Inflammatory macrophage treated with lipopolysaccharide for 4 hours (primary cell): ENCODE results near the gene GOLGA6L7.
"Not testable (repeated sequence)": the region's sequence is repeated elsewhere in the genome, so short reads cannot be mapped to it uniquely, and the experiment has no call there.

Experiments
- DNase-seq: peaks from one replicate; pipeline ENCODE4 v3.0.0-alpha.2; 2020

Gene GOLGA6L7

GRCh38 chr15:28848521-28848920 lies at the start of gene GOLGA6L7:
TSS of gene GOLGA6L7 (minus strand) at chr15:28848644. CDS start at chr15:28848549, 95 bp downstream.
- not testable (repeated sequence) for DNase-seq

GRCh38 chr15:28897861-28898585 lies 49.6 kb upstream of the GOLGA6L7 start:
- DNase-seq: no peak

- no peak for DNase-seq
These were observed 48.5 kb upstream of the GOLGA6L7 start for GRCh38 chr15:28896951-28897350.

- DNase-seq: no peak
These were observed 47.1 kb upstream of the GOLGA6L7 start for GRCh38 chr15:28895566-28895965.

- no peak for DNase-seq
These were observed 46.7 kb upstream of the GOLGA6L7 start for GRCh38 chr15:28895146-28895545.

- DNase-seq: no peak
These were observed 46.2 kb upstream of the GOLGA6L7 start for GRCh38 chr15:28894631-28895030.

- DNase-seq: no peak
These were observed 44.6 kb upstream of the GOLGA6L7 start for GRCh38 chr15:28892789-28893610.

- no peak for DNase-seq
These were observed 43.1 kb upstream of the GOLGA6L7 start for GRCh38 chr15:28891588-28891987.

- DNase-seq: no peak
These were observed 42.5 kb upstream of the GOLGA6L7 start for GRCh38 chr15:28890711-28891495.

- DNase-seq: not testable (repeated sequence)
These were observed 41.8 kb upstream of the GOLGA6L7 start for GRCh38 chr15:28890291-28890690.

GRCh38 chr15:28889871-28890270 lies 41.4 kb upstream of the GOLGA6L7 start:
- DNase-seq: not testable (repeated sequence)

GRCh38 chr15:28889346-28889745 lies 40.9 kb upstream of the GOLGA6L7 start:
- no peak for DNase-seq

GRCh38 chr15:28888900-28889299 lies 40.5 kb upstream of the GOLGA6L7 start:
- no peak for DNase-seq

- no peak for DNase-seq
These were observed 40.0 kb upstream of the GOLGA6L7 start for GRCh38 chr15:28888302-28888894.

- DNase-seq: no peak
These were observed 39.1 kb upstream of the GOLGA6L7 start for GRCh38 chr15:28887339-28888174.

- DNase-seq: no peak
These were observed 38.2 kb upstream of the GOLGA6L7 start for GRCh38 chr15:28886431-28887338.

GRCh38 chr15:28885630-28886430 lies 37.4 kb upstream of the GOLGA6L7 start, which contains the start of gene APBA2:
TSS of gene APBA2 (plus strand) at chr15:28885974. CDS start at chr15:29053885, 167,911 bp downstream.
- DNase-seq: no peak

GRCh38 chr15:28885128-28885629 lies 36.7 kb upstream of the GOLGA6L7 start:
- no peak for DNase-seq

- no peak for DNase-seq
These were observed 35.9 kb upstream of the GOLGA6L7 start for GRCh38 chr15:28884151-28884940.
